Activated T-cell treated with anti-CD3 and anti-CD28 coated beads, Interleukin-2, amount 50 U/mL, for 72 hours (primary cell): Measurements from ENCODE around the gene VPS51. TPM values are rescaled to one million over a fixed set of nuclear protein-coding genes. Genes with fewer than 3 reads are reported as not detected.

Experiments
- ATAC-seq, 2 donors: fragments of 150-1000 bp; cut with Tn5 transposase; replicated peaks in 1 of 2; 2 replicates each; pipeline ENCODE4 v1.10.0; 2021; ENCODE audit warnings: moderate library complexity in 2 of 2, mild to moderate bottlenecking in 1 of 2
- DNase-seq, 2 donors: peaks; one replicate each; pipeline ENCODE4 v3.0.0; 2021 to 2022; ENCODE audit warnings: mixed read lengths in 1 of 2
- H3K27ac Mint-ChIP-seq: one replicate; pipeline ENCODE4 v1.8.0; 2022; ENCODE audit warnings: mild to moderate bottlenecking, moderate library complexity, mixed read lengths
- H3K27me3 Mint-ChIP-seq: one replicate; pipeline ENCODE4 v1.8.0; 2022; ENCODE audit warnings: low read depth, mixed read lengths
- H3K36me3 Mint-ChIP-seq, 2 donors: one replicate each; pipeline ENCODE4 v1.8.0; 2022; ENCODE audit warnings: mixed read lengths in 2 of 2, mild to moderate bottlenecking in 1 of 2; ENCODE audit not compliant: insufficient read depth in 2 of 2
- H3K4me1 Mint-ChIP-seq: one replicate; pipeline ENCODE4 v1.8.0; 2022; ENCODE audit warnings: low read depth, mixed read lengths
- H3K4me3 Mint-ChIP-seq, 2 donors: one replicate each; pipeline ENCODE4 v1.8.0; 2022; ENCODE audit warnings: mild to moderate bottlenecking in 2 of 2, mixed read lengths in 2 of 2, moderate library complexity in 2 of 2
- H3K9me3 Mint-ChIP-seq, 2 donors: one replicate each; pipeline ENCODE4 v1.8.0; 2022; ENCODE audit warnings: mixed read lengths in 2 of 2
- total RNA-seq, 2 donors: library from RNA; stranded (reverse); gene quantifications; one replicate each; pipeline ENCODE4 v1.2.3, GENCODE V29; 2022

The VPS51 gene
- total RNA-seq, 2 donors from 2014 or later, result 118 to 119 TPM

- ATAC-seq (peak in 1 of 2 donors; percentile 3), DNase-seq (no peak)
- peak overlapping the region; percentile 98 to 99 for H3K4me3 Mint-ChIP-seq
- peaks cover 64% of the 10 kb centered on the region for H3K4me1 Mint-ChIP-seq
- peak overlapping the region; percentile 98 for H3K27ac Mint-ChIP-seq
- H3K9me3 Mint-ChIP-seq, result no peaks in the 10 kb centered on the region
- H3K27me3 Mint-ChIP-seq, result no peaks in the 10 kb centered on the region
- H3K36me3 Mint-ChIP-seq, result peaks cover 25 to 36% of the 10 kb centered on the region in 2 donors
Observed at GRCh38 chr11:65083134-65083833, 12.7 kb upstream of the VPS51 start.

GRCh38 chr11:65083834-65084597 lies 12.0 kb upstream of the VPS51 start, which contains the start of the genes CDCA5 and ZFPL1:
CDCA5 (minus strand) TSS chr11:65084040; CDS start chr11:65083978, 62 bp downstream.
ZFPL1 (plus strand) TSS chr11:65084222; CDS start chr11:65084699, 477 bp downstream.
- peak within 1 kb of the TSS; percentile 98 to 99 for H3K4me3 Mint-ChIP-seq
- peaks cover 25 to 33% of the 10 kb centered on the region in 2 donors for H3K36me3 Mint-ChIP-seq
- H3K27me3 Mint-ChIP-seq, result no peaks in the 10 kb centered on the region
- peak within 1 kb of the TSS; percentile 98 for H3K27ac Mint-ChIP-seq
- no peaks in the 10 kb centered on the region for H3K9me3 Mint-ChIP-seq
- peak; percentile 94 to 95 for ATAC-seq
- DNase-seq, result peak; percentile 96 to 98
- peaks cover 57% of the 10 kb centered on the region for H3K4me1 Mint-ChIP-seq

- no peak for ATAC-seq
- peaks cover 24 to 31% of the 10 kb centered on the region in 2 donors for H3K36me3 Mint-ChIP-seq
Observed at GRCh38 chr11:65084598-65085375, 11.2 kb upstream of the VPS51 start.

GRCh38 chr11:65085446-65085845 lies 10.6 kb upstream of the VPS51 start:
- Mint-ChIP-seq H3K36me3 (peaks cover 22 to 29% of the 10 kb centered on the region in 2 donors), H3K4me3 (peak overlapping the region; percentile 98 to 99), H3K4me1 (peaks cover 48% of the 10 kb centered on the region), H3K27ac (peak overlapping the region; percentile 98), H3K27me3 (no peaks in the 10 kb centered on the region), H3K9me3 (no peaks in the 10 kb centered on the region)
- DNase-seq, result no peak
- ATAC-seq, result no peak

More at GRCh38 chr11:65084598-65085375, 11.2 kb upstream of the VPS51 start:
- Mint-ChIP-seq H3K4me3 (peak overlapping the region; percentile 98 to 99), H3K9me3 (no peaks in the 10 kb centered on the region), H3K27ac (peak overlapping the region; percentile 98), H3K4me1 (peaks cover 52% of the 10 kb centered on the region), H3K27me3 (no peaks in the 10 kb centered on the region)
- DNase-seq, result no peak

- Mint-ChIP-seq H3K27ac (no peak overlapping the region), H3K4me1 (peaks cover 35% of the 10 kb centered on the region), H3K27me3 (no peaks in the 10 kb centered on the region), H3K36me3 (peaks cover 15 to 23% of the 10 kb centered on the region in 2 donors), H3K4me3 (no peak overlapping the region), H3K9me3 (no peaks in the 10 kb centered on the region)
- DNase-seq (no peak), ATAC-seq (no peak)
Observed at GRCh38 chr11:65086809-65087208, 9.2 kb upstream of the VPS51 start.

GRCh38 chr11:65087216-65087615 lies 8.8 kb upstream of the VPS51 start:
- H3K27me3 Mint-ChIP-seq, result no peaks in the 10 kb centered on the region
- H3K36me3 Mint-ChIP-seq, result peaks cover 15 to 19% of the 10 kb centered on the region in 2 donors
- H3K27ac Mint-ChIP-seq, result no peak overlapping the region
- H3K9me3 Mint-ChIP-seq, result no peaks in the 10 kb centered on the region
- ATAC-seq (no peak), DNase-seq (no peak)
- H3K4me1 Mint-ChIP-seq, result peaks cover 30% of the 10 kb centered on the region
- no peak overlapping the region for H3K4me3 Mint-ChIP-seq

GRCh38 chr11:65087827-65088226 lies 8.2 kb upstream of the VPS51 start:
- Mint-ChIP-seq H3K27me3 (no peaks in the 10 kb centered on the region), H3K9me3 (no peaks in the 10 kb centered on the region), H3K36me3 (peaks cover 13 to 14% of the 10 kb centered on the region in 2 donors), H3K4me1 (peaks cover 24% of the 10 kb centered on the region), H3K27ac (no peak overlapping the region), H3K4me3 (no peak overlapping the region)
- DNase-seq, result no peak
- ATAC-seq, result no peak

- Mint-ChIP-seq H3K36me3 (peaks cover 4 to 7% of the 10 kb centered on the region in 2 donors), H3K4me1 (peaks cover 13% of the 10 kb centered on the region), H3K27me3 (no peaks in the 10 kb centered on the region), H3K9me3 (no peaks in the 10 kb centered on the region), H3K4me3 (no peak overlapping the region), H3K27ac (no peak overlapping the region)
- ATAC-seq, result no peak
- no peak for DNase-seq
Observed at GRCh38 chr11:65089621-65090020, 6.4 kb upstream of the VPS51 start.

GRCh38 chr11:65090628-65091027 lies 5.4 kb upstream of the VPS51 start:
- Mint-ChIP-seq H3K36me3 (peaks cover 3 to 5% of the 10 kb centered on the region in 2 donors), H3K27ac (no peak overlapping the region), H3K27me3 (no peaks in the 10 kb centered on the region), H3K4me1 (peaks cover 5% of the 10 kb centered on the region), H3K9me3 (no peaks in the 10 kb centered on the region), H3K4me3 (no peak overlapping the region)
- DNase-seq (no peak), ATAC-seq (no peak)

- Mint-ChIP-seq H3K27me3 (no peaks in the 10 kb centered on the region), H3K4me1 (peaks cover 14% of the 10 kb centered on the region), H3K36me3 (peaks cover 0 to 5% of the 10 kb centered on the region in 2 donors), H3K27ac (peak overlapping the region; percentile 86), H3K4me3 (peak overlapping the region; percentile 86 to 90), H3K9me3 (no peaks in the 10 kb centered on the region)
- ATAC-seq (no peak), DNase-seq (no peak)
Observed at GRCh38 chr11:65095427-65095826, 587 bp upstream of the VPS51 start.

GRCh38 chr11:65096926-65097325 lies 912 bp downstream of the VPS51 start:
- H3K27ac Mint-ChIP-seq, result no peak overlapping the region
- H3K36me3 Mint-ChIP-seq, result peaks cover 0 to 7% of the 10 kb centered on the region in 2 donors
- no peaks in the 10 kb centered on the region for H3K27me3 Mint-ChIP-seq
- DNase-seq (no peak), ATAC-seq (peak in 1 of 2 donors; percentile 1)
- peak overlapping the region; percentile 74 to 90 for H3K4me3 Mint-ChIP-seq
- H3K4me1 Mint-ChIP-seq, result peaks cover 14% of the 10 kb centered on the region
- no peaks in the 10 kb centered on the region for H3K9me3 Mint-ChIP-seq

GRCh38 chr11:65100674-65101350 lies 4.8 kb downstream of the VPS51 start:
- DNase-seq (no peak), ATAC-seq (no peak)
- H3K27me3 Mint-ChIP-seq, result no peaks in the 10 kb centered on the region
- H3K9me3 Mint-ChIP-seq, result no peaks in the 10 kb centered on the region
- peaks cover 23% of the 10 kb centered on the region for H3K4me1 Mint-ChIP-seq
- peaks cover 0 to 12% of the 10 kb centered on the region in 2 donors for H3K36me3 Mint-ChIP-seq
- H3K4me3 Mint-ChIP-seq, result no peak overlapping the region
- no peak overlapping the region for H3K27ac Mint-ChIP-seq
